Esophagus muscularis mucosa (tissue), 4 donors: ENCODE measurements around the gene MPC2.

ENCODE experiments used
- EP300 ChIP-seq: sonication (generic); formaldehyde crosslinking; IDR thresholded peaks from one replicate; pipeline ENCODE4 v1.6.1; 2017; ENCODE audit warnings: antibody characterized with exemption
- POLR2A ChIP-seq: fragments of 450-650 bp; IDR thresholded peaks from one replicate; pipeline ENCODE4 v1.6.1; 2017; ENCODE audit warnings: antibody characterized with exemption, moderate library complexity, mild to moderate bottlenecking, low read depth
- POLR2AphosphoS5 ChIP-seq, 2 donors: sonication (generic); formaldehyde crosslinking; IDR thresholded peaks; one replicate each; pipeline ENCODE4 v1.6.1; 2017; ENCODE audit warnings: antibody characterized with exemption in 2 of 2
- TF ChIP-seq, protein P1 (sequence below), 3 experiments: fragments of 200-600 bp in 2 of 3; fragments of 450-650 bp in 1 of 3; sonication (generic) in 2 of 3; IDR thresholded peaks; one replicate each; pipeline ENCODE4 v1.5.1; 2017 to 2019; ENCODE audit warnings: antibody characterized with exemption in 3 of 3, mild to moderate bottlenecking in 2 of 3, moderate library complexity in 1 of 3

DNA sequence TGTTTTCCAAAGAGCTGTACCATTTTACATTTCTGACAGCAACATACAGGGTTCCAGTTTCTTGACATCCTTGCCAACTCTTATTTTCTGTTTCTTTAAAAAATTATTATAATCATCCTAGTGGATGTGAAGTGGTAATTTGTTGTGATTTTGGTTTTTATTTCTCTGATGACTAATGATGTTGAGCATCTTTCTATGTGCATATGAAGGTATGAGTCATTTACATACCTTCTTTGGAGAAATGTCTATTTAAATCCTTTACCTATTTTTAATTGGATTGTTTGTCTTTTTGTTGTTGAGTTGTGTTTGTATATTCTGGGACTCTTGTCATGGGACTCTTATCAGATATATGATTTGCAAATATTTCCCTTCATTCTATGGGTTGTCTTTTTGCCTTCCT, 20.8 kb upstream of the MPC2 start:
- TF ChIP-seq, protein P1, sequence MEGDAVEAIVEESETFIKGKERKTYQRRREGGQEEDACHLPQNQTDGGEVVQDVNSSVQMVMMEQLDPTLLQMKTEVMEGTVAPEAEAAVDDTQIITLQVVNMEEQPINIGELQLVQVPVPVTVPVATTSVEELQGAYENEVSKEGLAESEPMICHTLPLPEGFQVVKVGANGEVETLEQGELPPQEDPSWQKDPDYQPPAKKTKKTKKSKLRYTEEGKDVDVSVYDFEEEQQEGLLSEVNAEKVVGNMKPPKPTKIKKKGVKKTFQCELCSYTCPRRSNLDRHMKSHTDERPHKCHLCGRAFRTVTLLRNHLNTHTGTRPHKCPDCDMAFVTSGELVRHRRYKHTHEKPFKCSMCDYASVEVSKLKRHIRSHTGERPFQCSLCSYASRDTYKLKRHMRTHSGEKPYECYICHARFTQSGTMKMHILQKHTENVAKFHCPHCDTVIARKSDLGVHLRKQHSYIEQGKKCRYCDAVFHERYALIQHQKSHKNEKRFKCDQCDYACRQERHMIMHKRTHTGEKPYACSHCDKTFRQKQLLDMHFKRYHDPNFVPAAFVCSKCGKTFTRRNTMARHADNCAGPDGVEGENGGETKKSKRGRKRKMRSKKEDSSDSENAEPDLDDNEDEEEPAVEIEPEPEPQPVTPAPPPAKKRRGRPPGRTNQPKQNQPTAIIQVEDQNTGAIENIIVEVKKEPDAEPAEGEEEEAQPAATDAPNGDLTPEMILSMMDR (IDR thresholded peaks at IDR 0.05), result no peak
- TF ChIP-seq POLR2A, result no peak
- TF ChIP-seq EP300, result no peak
- TF ChIP-seq POLR2AphosphoS5 (IDR thresholded peaks at IDR 0.05), result no peak
